RWPE2 (cell line): ENCODE results near the gene KTN1.

Source experiments
- ATAC-seq: fragments of 200-7000 bp; cut with Tn5 transposase; 3 replicates; pipeline ENCODE4 v1.9.1; 2021; ENCODE audit warnings: low read depth
- DNase-seq: peaks from one replicate; pipeline ENCODE4 v3.0.0-alpha.2; 2020; ENCODE audit warnings: low spot score
- H3K27ac ChIP-seq: fragments of 450-650 bp; 2 replicates; pipeline ENCODE4 v1.5.1; 2017; ENCODE audit warnings: mild to moderate bottlenecking; ENCODE audit not compliant: poor library complexity, severe bottlenecking
- H3K27me3 ChIP-seq: fragments of 250-450 bp; sonication (Bioruptor Pico); 2 replicates; pipeline ENCODE4 v1.5.1; 2021; ENCODE audit warnings: mild to moderate bottlenecking, moderate library complexity; ENCODE audit not compliant: insufficient read depth, poor library complexity, severe bottlenecking
- H3K36me3 ChIP-seq: fragments of 250-450 bp; sonication (Bioruptor Pico); 2 replicates; pipeline ENCODE4 v1.5.1; 2020; ENCODE audit warnings: low read depth, mild to moderate bottlenecking, moderate library complexity
- H3K4me1 ChIP-seq: fragments of 250-450 bp; sonication (Bioruptor Pico); 2 replicates; pipeline ENCODE4 v1.5.1; 2021; ENCODE audit warnings: mild to moderate bottlenecking, moderate library complexity; ENCODE audit not compliant: insufficient read depth, poor library complexity, severe bottlenecking
- H3K4me3 ChIP-seq: fragments of 250-450 bp; sonication (Bioruptor Pico); 2 replicates; pipeline ENCODE4 v1.5.1; 2021; ENCODE audit warnings: mild to moderate bottlenecking, moderate library complexity; ENCODE audit not compliant: severe bottlenecking
- H3K9me3 ChIP-seq: fragments of 250-450 bp; sonication (Bioruptor Pico); 2 replicates; pipeline ENCODE4 v1.5.1; 2021; ENCODE audit warnings: mild to moderate bottlenecking, moderate library complexity; ENCODE audit not compliant: severe bottlenecking
- TF ChIP-seq, protein P1 (sequence below): fragments of 450-650 bp; IDR thresholded peaks from one replicate; pipeline ENCODE4 v1.5.1; 2017; ENCODE audit warnings: mild to moderate bottlenecking, moderate library complexity; ENCODE audit not compliant: poor library complexity, severe bottlenecking

Gene KTN1

DNA sequence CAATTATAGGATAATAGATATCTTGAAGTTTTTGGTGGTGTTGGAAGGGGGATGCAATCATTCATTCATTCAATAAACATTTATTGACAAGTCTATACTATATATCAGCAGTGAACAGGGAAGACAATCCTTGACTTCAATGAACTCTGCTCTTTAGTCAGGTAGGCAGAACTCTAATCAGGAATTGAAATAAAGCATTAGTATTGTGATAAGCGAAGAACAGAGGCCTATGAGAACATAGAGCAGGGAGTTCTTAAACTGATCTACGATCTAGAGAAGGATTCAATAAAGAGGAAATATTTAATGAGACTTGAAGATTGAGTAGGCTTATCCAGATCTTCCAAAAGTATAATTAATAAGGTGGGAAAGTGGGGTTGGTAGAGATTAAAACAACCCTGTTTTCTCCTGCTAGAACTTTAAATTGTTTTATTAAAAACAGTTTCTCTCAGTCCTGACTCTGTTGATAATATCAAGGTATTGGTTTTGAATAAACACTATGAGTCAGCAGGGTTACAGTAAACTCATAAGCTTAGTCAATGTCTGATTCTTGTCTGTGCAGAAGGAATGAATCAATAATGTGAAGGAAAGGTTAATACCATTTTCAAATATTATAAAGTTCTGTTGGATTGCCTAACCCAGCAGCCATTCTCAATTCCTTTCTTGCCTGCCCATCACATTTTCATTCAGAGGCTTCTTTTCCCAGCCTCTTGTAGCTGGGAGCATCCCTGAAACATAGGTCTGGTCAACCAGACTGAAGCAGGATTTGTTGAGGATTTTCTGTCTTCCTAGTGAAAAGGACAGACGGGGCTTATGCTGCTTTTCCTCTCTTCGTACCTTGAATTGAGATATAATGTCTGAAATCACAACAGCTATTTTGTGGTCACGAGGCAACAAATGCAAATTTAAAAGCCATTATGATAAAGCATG, 38.9 kb upstream of the KTN1 start:
- ATAC-seq (peak; percentile 94), DNase-seq (no peak)
- H3K4me3 ChIP-seq, result no peak overlapping the region
- no peaks in the 10 kb centered on the region for H3K36me3 ChIP-seq
- peaks cover 19% of the 10 kb centered on the region for H3K4me1 ChIP-seq
- peak overlapping the region; percentile 5 for H3K27ac ChIP-seq
- TF ChIP-seq, protein P1, sequence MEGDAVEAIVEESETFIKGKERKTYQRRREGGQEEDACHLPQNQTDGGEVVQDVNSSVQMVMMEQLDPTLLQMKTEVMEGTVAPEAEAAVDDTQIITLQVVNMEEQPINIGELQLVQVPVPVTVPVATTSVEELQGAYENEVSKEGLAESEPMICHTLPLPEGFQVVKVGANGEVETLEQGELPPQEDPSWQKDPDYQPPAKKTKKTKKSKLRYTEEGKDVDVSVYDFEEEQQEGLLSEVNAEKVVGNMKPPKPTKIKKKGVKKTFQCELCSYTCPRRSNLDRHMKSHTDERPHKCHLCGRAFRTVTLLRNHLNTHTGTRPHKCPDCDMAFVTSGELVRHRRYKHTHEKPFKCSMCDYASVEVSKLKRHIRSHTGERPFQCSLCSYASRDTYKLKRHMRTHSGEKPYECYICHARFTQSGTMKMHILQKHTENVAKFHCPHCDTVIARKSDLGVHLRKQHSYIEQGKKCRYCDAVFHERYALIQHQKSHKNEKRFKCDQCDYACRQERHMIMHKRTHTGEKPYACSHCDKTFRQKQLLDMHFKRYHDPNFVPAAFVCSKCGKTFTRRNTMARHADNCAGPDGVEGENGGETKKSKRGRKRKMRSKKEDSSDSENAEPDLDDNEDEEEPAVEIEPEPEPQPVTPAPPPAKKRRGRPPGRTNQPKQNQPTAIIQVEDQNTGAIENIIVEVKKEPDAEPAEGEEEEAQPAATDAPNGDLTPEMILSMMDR, result no peak
- peaks cover 3% of the 10 kb centered on the region for H3K9me3 ChIP-seq
- H3K27me3 ChIP-seq, result no peaks in the 10 kb centered on the region

DNA sequence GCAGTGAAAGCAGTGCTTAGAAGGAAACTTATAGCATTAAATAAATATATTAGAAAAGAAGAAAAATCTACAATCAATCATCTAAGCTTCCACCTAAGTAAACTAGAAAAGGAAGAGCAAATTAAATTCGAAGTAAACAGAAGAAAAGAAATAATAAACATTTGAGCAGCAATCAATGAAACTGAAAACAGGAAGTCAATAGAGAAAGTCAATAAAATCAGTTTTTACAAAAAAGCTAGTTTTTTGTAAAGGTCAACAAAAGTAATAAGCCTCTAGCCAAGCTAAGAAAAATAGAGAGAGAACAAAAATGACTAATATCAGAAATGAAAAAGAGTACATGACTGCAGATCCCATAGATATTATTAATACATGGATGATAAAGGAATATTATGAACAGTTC, 34.2 kb upstream of the KTN1 start:
- H3K4me1 ChIP-seq, result peaks cover 16% of the 10 kb centered on the region
- TF ChIP-seq, protein P1, result no peak
- no peak overlapping the region for H3K27ac ChIP-seq
- H3K9me3 ChIP-seq, result no peaks in the 10 kb centered on the region
- no peak for ATAC-seq
- no peaks in the 10 kb centered on the region for H3K36me3 ChIP-seq
- no peak for DNase-seq
- no peak overlapping the region for H3K4me3 ChIP-seq
- H3K27me3 ChIP-seq, result no peaks in the 10 kb centered on the region

DNA sequence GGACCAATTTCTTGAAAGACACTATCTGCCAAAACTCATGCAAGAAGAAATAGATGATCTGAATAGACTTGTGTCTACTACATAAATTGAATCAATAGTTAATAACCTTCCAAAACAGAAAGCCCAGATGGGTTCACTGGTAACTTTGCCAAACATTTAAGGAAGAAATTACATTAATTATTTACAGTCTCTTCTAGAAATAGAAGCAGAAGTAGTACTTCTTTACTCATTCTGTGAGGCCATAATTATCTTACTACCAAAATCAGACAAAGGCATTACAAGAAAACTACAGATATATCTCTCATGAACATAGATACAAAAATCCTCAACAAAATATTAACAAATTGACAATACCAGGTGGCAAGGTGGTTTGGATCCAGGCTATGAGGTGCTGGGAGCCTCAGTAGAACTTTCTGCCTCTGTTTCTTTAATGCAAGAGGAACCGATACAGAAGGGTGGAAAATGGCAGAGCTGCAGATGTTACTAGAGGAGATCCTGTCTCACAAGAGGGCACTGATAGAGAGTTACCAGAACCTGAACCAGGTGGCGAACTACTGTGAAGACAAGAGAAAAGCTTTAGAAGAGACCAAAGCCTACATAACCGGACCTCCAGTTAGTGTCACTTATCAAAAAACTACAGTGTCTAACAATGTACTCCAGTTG, 33.7 kb upstream of the KTN1 start:
- Histone ChIP-seq H3K27me3 (no peaks in the 10 kb centered on the region), H3K27ac (no peak overlapping the region), H3K4me1 (peaks cover 10% of the 10 kb centered on the region), H3K9me3 (no peaks in the 10 kb centered on the region), H3K36me3 (no peaks in the 10 kb centered on the region), H3K4me3 (no peak overlapping the region)
- ATAC-seq, result no peak
- TF ChIP-seq, protein P1, result no peak
- no peak for DNase-seq

DNA sequence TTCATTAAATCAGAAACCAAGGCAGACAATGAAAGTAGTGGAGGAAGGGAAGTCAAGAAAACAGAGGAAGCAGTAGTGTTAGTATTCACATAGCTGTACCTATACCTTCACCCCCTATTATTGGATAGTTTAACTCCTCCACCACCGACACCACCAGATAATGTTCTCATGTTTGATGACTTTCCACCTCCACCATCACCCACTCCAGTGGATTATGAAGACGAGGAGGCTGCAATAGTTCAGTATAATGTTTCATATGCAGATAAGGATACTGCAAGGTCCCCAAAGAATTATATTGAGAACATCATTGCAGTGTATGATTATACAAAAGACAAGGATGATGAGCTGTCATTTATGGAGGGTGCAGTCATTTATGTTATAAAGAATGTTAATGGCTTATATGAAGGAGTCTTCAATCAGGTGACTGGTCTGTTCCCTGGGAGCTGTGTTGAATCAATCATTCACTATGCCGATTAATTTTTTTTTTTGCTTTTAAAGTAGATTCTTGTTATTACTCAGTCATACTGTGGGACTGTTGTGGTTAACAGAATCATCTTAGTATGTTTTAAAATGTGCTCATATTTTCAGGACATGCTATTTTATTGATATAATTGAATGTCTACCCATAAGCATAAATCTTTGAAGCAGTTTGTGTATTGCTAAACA, 32.2 kb upstream of the KTN1 start:
- no peaks in the 10 kb centered on the region for H3K36me3 ChIP-seq
- no peak for ATAC-seq
- H3K9me3 ChIP-seq, result no peaks in the 10 kb centered on the region
- TF ChIP-seq, protein P1, result no peak
- H3K27me3 ChIP-seq, result no peaks in the 10 kb centered on the region
- no peak overlapping the region for H3K4me3 ChIP-seq
- no peak for DNase-seq
- H3K4me1 ChIP-seq, result peaks cover under 1% of the 10 kb centered on the region
- no peak overlapping the region for H3K27ac ChIP-seq
